Measurements from ENCODE around the gene TMEM134.
"Not testable (repeated sequence)": the region's sequence is repeated elsewhere in the genome, so short reads cannot be mapped to it uniquely, and the experiment has no call there.

TMEM134 gene

GRCh38 chr11:67468759-67469507, at the start of gene TMEM134:
Gene TMEM134 (minus strand): TSS chr11:67469251. CDS start chr11:67469192, 59 bp downstream.
- peak; percentile 59 to 94 (median 87) for DNase-seq

- DNase-seq, result no peak
Observed at GRCh38 chr11:67517784-67518552, 48.9 kb upstream of the TMEM134 start.

GRCh38 chr11:67516806-67517205, 47.8 kb upstream of the TMEM134 start:
- DNase-seq, result no peak

GRCh38 chr11:67514116-67514515, 45.1 kb upstream of the TMEM134 start:
- no peak for DNase-seq

- not testable (repeated sequence) for DNase-seq
Observed at GRCh38 chr11:67511558-67511957, 42.5 kb upstream of the TMEM134 start.

- DNase-seq, result no peak
Observed at GRCh38 chr11:67510023-67510345, 40.9 kb upstream of the TMEM134 start.

- DNase-seq, result peak; percentile 81 to 99 (median 96)
Observed at GRCh38 chr11:67508486-67509121, 39.6 kb upstream of the TMEM134 start.

- DNase-seq, result peak; percentile 81 to 99 (median 97)
Observed at GRCh38 chr11:67507864-67508485, 38.9 kb upstream of the TMEM134 start, which contains the start of gene CDK2AP2. Gene CDK2AP2 (minus strand): TSS chr11:67508162. CDS start chr11:67508082, 80 bp downstream.

GRCh38 chr11:67507242-67507863, 38.3 kb upstream of the TMEM134 start:
- peak in 2 of 14 donors; percentile 39 to 55 for DNase-seq

GRCh38 chr11:67506426-67507051, 37.5 kb upstream of the TMEM134 start:
- no peak for DNase-seq

GRCh38 chr11:67505605-67506396, 36.8 kb upstream of the TMEM134 start:
- DNase-seq, result peak; percentile 37 to 90 (median 72)

- DNase-seq, result peak in 9 of 14 donors; percentile 11 to 72 (median 39)
Observed at GRCh38 chr11:67504950-67505581, 36.0 kb upstream of the TMEM134 start, which contains the start of gene PITPNM1. Gene PITPNM1 (minus strand): TSS chr11:67505363. CDS start chr11:67504180, 1,183 bp downstream.

GRCh38 chr11:67504005-67504949, 35.2 kb upstream of the TMEM134 start:
- DNase-seq, result peak in 4 of 14 donors; percentile 3 to 48 (median 26)

- no peak for DNase-seq
Observed at GRCh38 chr11:67503119-67504004, 34.3 kb upstream of the TMEM134 start.

- DNase-seq, result no peak
Observed at GRCh38 chr11:67502328-67502979, 33.4 kb upstream of the TMEM134 start.

- no peak for DNase-seq
Observed at GRCh38 chr11:67501854-67502253, 32.8 kb upstream of the TMEM134 start.
